ENCODE data around the gene CCDC69.

Gene CCDC69

DNA sequence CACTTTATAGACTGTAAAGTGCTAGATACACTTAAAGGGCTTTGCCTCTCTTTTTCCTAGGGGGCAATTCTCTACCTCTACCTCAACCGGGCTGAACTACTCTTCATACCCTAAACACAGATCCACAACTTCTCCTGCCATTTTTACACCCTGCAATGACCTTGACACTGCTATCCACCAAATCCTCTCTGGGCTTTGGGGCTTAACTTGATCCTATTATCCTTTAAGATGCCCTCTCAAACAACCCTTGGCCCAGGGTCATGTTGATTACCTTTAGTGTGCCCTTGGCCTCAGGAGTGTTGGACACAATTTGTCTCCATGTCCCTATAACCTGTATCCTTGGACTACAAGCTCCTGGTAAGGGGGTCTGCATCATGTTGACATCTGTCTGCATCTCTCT lies 85.8 kb downstream of the CCDC69 start:
- Histone ChIP-seq H3K4me2 (ENCODE audit: insufficient read depth, low read length, poor library complexity, severe bottlenecking) (no peak overlapping the region), H3K36me3 (replicated peaks in 1 of 2; ENCODE audit: control insufficient read depth in 2 of 2, insufficient read depth in 2 of 2, low read length in 2 of 2) (peaks cover 26 to 90% of the 10 kb centered on the region in 2 donors), H3K9me3 (replicated peaks in 1 of 2; ENCODE audit: control insufficient read depth in 2 of 2, insufficient read depth in 1 of 2, low read depth in 1 of 2, low read length in 2 of 2) (no peaks in the 10 kb centered on the region), H2BK5ac (ENCODE audit: low read length) (no peak overlapping the region), H4K8ac (ENCODE audit: low read depth, low read length) (no peak overlapping the region), H4K91ac (ENCODE audit: low read depth, low read length, poor library complexity) (no peak overlapping the region), H3K18ac (ENCODE audit: low read length) (no peak overlapping the region), H3K4ac (ENCODE audit: low read length) (no peak overlapping the region), H3K27ac (replicated peaks; ENCODE audit: low read length) (no peak overlapping the region), H2AK5ac (ENCODE audit: low read depth, low read length) (no peak overlapping the region), H2AFZ (ENCODE audit: low read length) (no peak overlapping the region), H3K14ac (ENCODE audit: low read length) (no peak overlapping the region), H3K4me1 (ENCODE audit: control insufficient read depth in 2 of 2, insufficient read depth in 1 of 2, low read depth in 1 of 2, low read length in 2 of 2) (no peaks in the 10 kb centered on the region), H3K4me3 (ENCODE audit: low read length in 2 of 2) (no peak overlapping the region), H3K23ac (ENCODE audit: low read depth, low read length, poor library complexity) (no peak overlapping the region), H2BK120ac (ENCODE audit: low read depth, low read length) (no peak overlapping the region), H2BK12ac (ENCODE audit: low read length) (no peak overlapping the region), H3K79me1 (ENCODE audit: low read depth, low read length) (no peaks in the 10 kb centered on the region), H3K27me3 (ENCODE audit: control insufficient read depth in 3 of 3, insufficient read depth in 3 of 3, low read depth in 1 of 3, low read length in 3 of 3) (no peaks in the 10 kb centered on the region), H3K9ac (ENCODE audit: low read depth, low read length, poor library complexity) (no peak overlapping the region), H2BK15ac (ENCODE audit: low read length) (no peak overlapping the region)
- no peak for DNase-seq (ENCODE audit: low spot score)
- WGBS, 2 donors (ENCODE audit: extremely low coverage in 2 of 2, insufficient read length in 2 of 2, insufficient replicate concordance in 1 of 2), result no CpG with 5 or more reads among the region's 1 CpG

DNA sequence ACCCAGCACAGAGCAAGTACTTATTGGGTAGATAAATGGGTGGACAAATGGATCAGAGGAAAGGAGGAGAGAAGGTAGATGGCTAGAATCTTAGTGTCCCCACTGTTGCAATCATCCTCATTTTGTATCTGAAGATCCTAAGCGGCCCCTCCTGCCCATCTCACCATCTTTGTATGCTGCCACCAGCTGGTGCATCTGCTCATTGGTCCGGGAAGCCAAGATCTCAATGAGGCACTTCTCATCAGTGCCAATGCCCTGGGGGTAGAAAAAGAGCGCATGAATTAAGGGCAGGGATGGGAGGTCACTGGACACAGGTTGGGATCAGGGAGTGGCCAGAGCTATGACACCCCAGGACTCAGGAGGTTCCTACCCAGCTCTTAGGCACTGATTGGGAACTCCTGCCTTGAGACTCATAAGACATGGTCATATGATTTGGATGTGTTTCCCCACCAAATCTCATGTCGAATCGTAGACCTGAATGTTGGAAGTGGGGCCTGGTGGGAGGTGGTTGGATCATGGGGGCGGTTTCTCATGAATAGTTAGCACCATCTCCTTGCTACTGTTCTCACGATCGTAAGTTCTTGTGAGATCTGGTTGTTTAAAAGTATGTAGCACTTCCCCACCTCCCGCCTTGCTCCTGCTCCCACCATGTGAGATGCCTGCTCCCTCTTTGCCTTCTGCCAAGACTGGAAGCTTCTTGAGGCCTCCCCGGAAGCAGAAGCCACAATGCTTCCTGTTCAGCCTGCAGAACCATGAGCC lies 86.6 kb downstream of the CCDC69 start:
- Histone ChIP-seq H2BK12ac (ENCODE audit: low read length) (no peak overlapping the region), H2BK15ac (ENCODE audit: low read length) (no peak overlapping the region), H3K79me1 (ENCODE audit: low read depth, low read length) (no peaks in the 10 kb centered on the region), H3K4ac (ENCODE audit: low read length) (no peak overlapping the region), H3K27ac (replicated peaks; ENCODE audit: low read length) (no peak overlapping the region), H2BK120ac (ENCODE audit: low read depth, low read length) (no peak overlapping the region), H3K36me3 (replicated peaks in 1 of 2; ENCODE audit: control insufficient read depth in 2 of 2, insufficient read depth in 2 of 2, low read length in 2 of 2) (peaks cover 30 to 92% of the 10 kb centered on the region in 2 donors), H3K9ac (ENCODE audit: low read depth, low read length, poor library complexity) (no peak overlapping the region), H3K27me3 (ENCODE audit: control insufficient read depth in 3 of 3, insufficient read depth in 3 of 3, low read depth in 1 of 3, low read length in 3 of 3) (no peaks in the 10 kb centered on the region), H3K14ac (ENCODE audit: low read length) (no peak overlapping the region), H2AK5ac (ENCODE audit: low read depth, low read length) (no peak overlapping the region), H4K91ac (ENCODE audit: low read depth, low read length, poor library complexity) (no peak overlapping the region), H3K4me3 (ENCODE audit: low read length in 2 of 2) (no peak overlapping the region), H3K23ac (ENCODE audit: low read depth, low read length, poor library complexity) (no peak overlapping the region), H2BK5ac (ENCODE audit: low read length) (no peak overlapping the region), H3K9me3 (replicated peaks in 1 of 2; ENCODE audit: control insufficient read depth in 2 of 2, insufficient read depth in 1 of 2, low read depth in 1 of 2, low read length in 2 of 2) (no peaks in the 10 kb centered on the region), H2AFZ (ENCODE audit: low read length) (no peak overlapping the region), H3K4me1 (ENCODE audit: control insufficient read depth in 2 of 2, insufficient read depth in 1 of 2, low read depth in 1 of 2, low read length in 2 of 2) (no peaks in the 10 kb centered on the region), H4K8ac (ENCODE audit: low read depth, low read length) (no peak overlapping the region), H3K18ac (ENCODE audit: low read length) (no peak overlapping the region), H3K4me2 (ENCODE audit: insufficient read depth, low read length, poor library complexity, severe bottlenecking) (no peak overlapping the region)
- WGBS, 2 donors (ENCODE audit: extremely low coverage in 2 of 2, insufficient read length in 2 of 2, insufficient replicate concordance in 1 of 2), result no CpG with 5 or more reads among the region's 10 CpGs
- no peak for DNase-seq (ENCODE audit: low spot score)

DNA sequence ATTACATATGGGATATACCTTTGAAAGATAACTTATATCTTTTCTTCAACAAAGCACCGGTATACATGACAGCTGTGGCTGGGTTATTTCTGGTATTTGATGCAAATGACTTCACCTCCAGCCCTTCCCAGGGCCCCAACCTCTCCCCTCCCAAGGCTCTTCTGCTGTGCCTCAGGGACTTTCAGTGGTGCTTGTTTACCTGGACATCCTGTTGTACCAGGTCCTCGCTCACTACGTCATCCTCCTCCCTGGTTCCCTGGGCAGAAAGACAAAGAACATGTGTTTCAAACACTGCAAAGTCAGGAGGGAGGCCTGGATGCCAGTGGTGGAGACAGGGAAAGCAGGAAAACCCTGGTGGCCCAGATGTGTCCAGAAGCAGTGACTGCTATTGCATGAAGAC lies 89.7 kb downstream of the CCDC69 start:
- H2AK5ac ChIP-seq (ENCODE audit: low read depth, low read length), result no peak overlapping the region
- H3K27me3 ChIP-seq (ENCODE audit: control insufficient read depth in 3 of 3, insufficient read depth in 3 of 3, low read depth in 1 of 3, low read length in 3 of 3), result no peaks in the 10 kb centered on the region
- H3K9me3 ChIP-seq (replicated peaks in 1 of 2; ENCODE audit: control insufficient read depth in 2 of 2, insufficient read depth in 1 of 2, low read depth in 1 of 2, low read length in 2 of 2), result no peaks in the 10 kb centered on the region
- H2BK120ac ChIP-seq (ENCODE audit: low read depth, low read length), result no peak overlapping the region
- no peak overlapping the region for H4K8ac ChIP-seq (ENCODE audit: low read depth, low read length)
- no peaks in the 10 kb centered on the region for H3K79me1 ChIP-seq (ENCODE audit: low read depth, low read length)
- H4K91ac ChIP-seq (ENCODE audit: low read depth, low read length, poor library complexity), result no peak overlapping the region
- peaks cover 43 to 100% of the 10 kb centered on the region in 2 donors for H3K36me3 ChIP-seq (replicated peaks in 1 of 2; ENCODE audit: control insufficient read depth in 2 of 2, insufficient read depth in 2 of 2, low read length in 2 of 2)
- H3K14ac ChIP-seq (ENCODE audit: low read length), result no peak overlapping the region
- no peak overlapping the region for H3K4me3 ChIP-seq (ENCODE audit: low read length in 2 of 2)
- no peak overlapping the region for H2BK5ac ChIP-seq (ENCODE audit: low read length)
- no CpG with 5 or more reads among the region's 3 CpGs for WGBS, 2 donors (ENCODE audit: extremely low coverage in 2 of 2, insufficient read length in 2 of 2, insufficient replicate concordance in 1 of 2)
- no peak for DNase-seq (ENCODE audit: low spot score)
- H3K4me1 ChIP-seq (ENCODE audit: control insufficient read depth in 2 of 2, insufficient read depth in 1 of 2, low read depth in 1 of 2, low read length in 2 of 2), result no peaks in the 10 kb centered on the region
- peak overlapping the region; percentile 44 for H3K9ac ChIP-seq (ENCODE audit: low read depth, low read length, poor library complexity)
- H3K18ac ChIP-seq (ENCODE audit: low read length), result no peak overlapping the region
- H3K4ac ChIP-seq (ENCODE audit: low read length), result no peak overlapping the region
- H2BK15ac ChIP-seq (ENCODE audit: low read length), result no peak overlapping the region
- no peak overlapping the region for H3K23ac ChIP-seq (ENCODE audit: low read depth, low read length, poor library complexity)
- no peak overlapping the region for H3K27ac ChIP-seq (replicated peaks; ENCODE audit: low read length)
- no peak overlapping the region for H2BK12ac ChIP-seq (ENCODE audit: low read length)
- H2AFZ ChIP-seq (ENCODE audit: low read length), result no peak overlapping the region
- no peak overlapping the region for H3K4me2 ChIP-seq (ENCODE audit: insufficient read depth, low read length, poor library complexity, severe bottlenecking)

DNA sequence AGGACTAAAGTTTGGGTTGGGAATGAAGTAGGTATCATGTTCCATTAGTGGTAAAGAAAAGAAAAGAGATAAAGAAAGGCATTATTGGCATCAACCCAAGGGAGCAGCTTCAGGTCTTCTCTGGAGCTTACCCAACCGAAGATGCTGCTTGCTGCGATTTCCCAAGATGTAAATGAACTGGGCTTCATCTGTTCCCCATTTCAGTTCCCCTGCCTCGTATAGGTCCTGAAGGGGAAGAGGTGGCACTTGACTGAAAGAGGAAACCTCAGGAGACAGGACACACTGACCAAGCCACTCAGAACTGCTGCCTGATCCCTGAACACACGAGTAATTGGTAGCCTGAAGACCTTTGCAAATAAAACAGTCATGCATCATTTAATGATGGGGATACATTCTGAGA lies 90.9 kb downstream of the CCDC69 start:
- Histone ChIP-seq H3K27ac (replicated peaks; ENCODE audit: low read length) (no peak overlapping the region), H3K23ac (ENCODE audit: low read depth, low read length, poor library complexity) (no peak overlapping the region), H3K18ac (ENCODE audit: low read length) (no peak overlapping the region), H2BK15ac (ENCODE audit: low read length) (no peak overlapping the region), H3K9me3 (replicated peaks in 1 of 2; ENCODE audit: control insufficient read depth in 2 of 2, insufficient read depth in 1 of 2, low read depth in 1 of 2, low read length in 2 of 2) (no peaks in the 10 kb centered on the region), H3K27me3 (ENCODE audit: control insufficient read depth in 3 of 3, insufficient read depth in 3 of 3, low read depth in 1 of 3, low read length in 3 of 3) (no peaks in the 10 kb centered on the region), H3K4me2 (ENCODE audit: insufficient read depth, low read length, poor library complexity, severe bottlenecking) (no peak overlapping the region), H3K36me3 (replicated peaks in 1 of 2; ENCODE audit: control insufficient read depth in 2 of 2, insufficient read depth in 2 of 2, low read length in 2 of 2) (peaks cover 34 to 100% of the 10 kb centered on the region in 2 donors), H2BK5ac (ENCODE audit: low read length) (no peak overlapping the region), H4K8ac (ENCODE audit: low read depth, low read length) (no peak overlapping the region), H3K14ac (ENCODE audit: low read length) (no peak overlapping the region), H2BK120ac (ENCODE audit: low read depth, low read length) (no peak overlapping the region), H3K9ac (ENCODE audit: low read depth, low read length, poor library complexity) (no peak overlapping the region), H3K4ac (ENCODE audit: low read length) (no peak overlapping the region), H2AK5ac (ENCODE audit: low read depth, low read length) (no peak overlapping the region), H3K79me1 (ENCODE audit: low read depth, low read length) (no peaks in the 10 kb centered on the region), H2AFZ (ENCODE audit: low read length) (no peak overlapping the region), H4K91ac (ENCODE audit: low read depth, low read length, poor library complexity) (no peak overlapping the region), H3K4me1 (ENCODE audit: control insufficient read depth in 2 of 2, insufficient read depth in 1 of 2, low read depth in 1 of 2, low read length in 2 of 2) (no peaks in the 10 kb centered on the region), H3K4me3 (ENCODE audit: low read length in 2 of 2) (no peak overlapping the region), H2BK12ac (ENCODE audit: low read length) (no peak overlapping the region)
- WGBS, 2 donors (ENCODE audit: extremely low coverage in 2 of 2, insufficient read length in 2 of 2, insufficient replicate concordance in 1 of 2), result no CpG with 5 or more reads among the region's 4 CpGs
- DNase-seq (ENCODE audit: low spot score), result no peak

All from neuronal stem cell (in vitro differentiated cells).